Measurements from ENCODE around the gene MAST4.

The MAST4 gene
- total RNA-seq, result 23.7 to 87.8 (median 75.2) reads per million in 3 experiments

DNA sequence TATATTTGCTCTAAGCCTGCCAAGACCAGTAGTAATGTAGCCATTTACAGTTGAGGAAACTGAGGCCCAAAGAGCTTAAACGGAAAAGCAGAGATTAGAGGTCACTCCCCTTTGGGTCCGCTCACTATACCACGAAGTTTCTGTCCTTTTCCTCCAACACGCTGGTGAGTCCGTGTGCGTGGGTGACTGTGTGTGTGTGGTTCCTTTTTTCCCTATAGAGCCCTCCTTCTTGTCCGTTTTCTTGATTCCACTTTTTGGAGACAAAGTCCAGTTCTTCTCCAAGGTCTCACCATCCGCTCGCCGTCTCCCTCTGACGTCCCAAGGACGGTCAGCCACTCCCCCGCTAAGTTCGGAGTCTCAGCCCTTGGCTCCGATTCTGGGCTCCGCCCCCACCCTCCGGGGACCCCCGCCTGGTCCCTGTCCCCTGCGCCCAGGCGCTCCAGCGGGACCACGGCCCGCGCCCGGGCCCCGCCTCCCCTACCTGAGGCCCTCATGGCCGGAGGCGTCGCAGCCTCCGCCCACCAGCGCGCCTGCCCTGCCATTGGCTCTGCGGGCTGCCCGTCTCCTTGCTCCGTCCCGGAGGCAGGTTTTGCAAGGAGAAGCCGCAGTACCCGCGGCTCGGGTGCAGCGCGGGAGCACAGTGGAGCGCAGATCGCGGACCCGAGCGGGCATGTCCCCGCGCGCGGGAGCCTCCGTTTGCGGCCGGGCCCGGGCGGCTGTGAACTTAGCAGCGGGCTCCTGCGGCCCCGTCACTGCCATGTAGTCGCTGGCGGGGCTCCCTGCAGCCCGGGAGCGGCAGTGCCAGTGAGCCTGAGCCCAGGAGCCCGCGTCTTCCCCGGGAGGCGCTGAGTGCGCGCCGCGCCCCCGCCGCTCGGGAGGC lies at the start of gene MAST4:
Gene MAST4, plus strand, starts transcription at position 638 of the 880 bp plus-strand sequence. CDS start 263 bp downstream, outside the sequence.
- DNase-seq, result no peak

DNA sequence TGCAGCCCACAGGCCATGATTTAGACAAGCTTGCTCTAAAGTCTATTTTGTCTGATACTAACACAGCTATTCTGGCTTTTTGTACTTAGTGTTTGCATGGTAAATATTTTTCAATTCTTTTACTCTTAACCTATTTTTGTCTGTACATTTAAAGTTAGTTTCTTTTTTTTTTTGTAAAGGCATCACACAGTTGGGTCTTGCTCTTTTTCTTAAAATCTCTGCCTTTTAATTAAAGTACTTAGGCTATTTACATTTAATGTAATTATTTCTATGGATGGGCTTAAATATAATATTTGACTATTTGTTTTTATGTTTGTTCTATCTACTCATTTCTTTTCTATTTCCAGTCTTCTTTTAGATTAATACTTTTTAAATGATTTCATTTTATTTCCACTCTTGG lies 49.7 kb upstream of the MAST4 start:
- no peak for DNase-seq

DNA sequence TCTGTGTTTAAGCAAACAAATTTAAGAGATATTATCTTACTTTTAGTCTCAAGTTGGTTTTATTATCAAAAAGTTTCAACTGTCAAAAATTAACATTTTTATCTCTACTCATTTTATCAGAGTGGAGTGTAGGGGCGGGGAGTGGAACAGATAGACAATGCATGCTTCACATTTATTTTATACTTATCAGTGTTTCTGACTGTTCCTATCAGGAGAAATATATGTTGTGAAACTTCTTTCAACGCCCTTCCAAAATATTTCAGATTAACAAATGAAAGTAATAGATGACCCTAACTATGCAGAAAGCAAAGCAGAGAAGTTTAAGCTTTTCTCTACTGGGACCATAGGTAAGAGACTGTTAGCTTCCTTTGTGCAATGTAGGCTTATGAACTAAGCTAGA lies 44.9 kb upstream of the MAST4 start:
- DNase-seq, result no peak

DNA sequence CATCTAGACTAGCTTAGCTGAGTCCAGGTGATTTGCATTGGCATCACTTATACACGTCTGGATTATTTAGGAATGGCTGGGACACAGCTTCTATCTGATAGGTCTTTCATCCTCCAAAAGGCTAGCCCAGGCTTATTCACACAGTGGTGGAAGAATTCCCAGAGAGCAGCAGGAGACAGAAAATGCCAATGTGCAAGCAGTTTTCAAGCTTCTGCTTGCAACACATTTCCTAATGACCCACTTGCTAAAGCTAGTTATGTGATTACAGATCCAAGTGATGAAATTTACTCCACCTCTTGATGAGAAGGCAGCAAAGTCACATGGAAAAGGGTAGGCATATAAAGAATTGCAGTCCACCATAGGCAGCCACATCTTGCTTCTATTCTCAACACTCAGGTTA lies 44.2 kb upstream of the MAST4 start:
- no peak for DNase-seq

DNA sequence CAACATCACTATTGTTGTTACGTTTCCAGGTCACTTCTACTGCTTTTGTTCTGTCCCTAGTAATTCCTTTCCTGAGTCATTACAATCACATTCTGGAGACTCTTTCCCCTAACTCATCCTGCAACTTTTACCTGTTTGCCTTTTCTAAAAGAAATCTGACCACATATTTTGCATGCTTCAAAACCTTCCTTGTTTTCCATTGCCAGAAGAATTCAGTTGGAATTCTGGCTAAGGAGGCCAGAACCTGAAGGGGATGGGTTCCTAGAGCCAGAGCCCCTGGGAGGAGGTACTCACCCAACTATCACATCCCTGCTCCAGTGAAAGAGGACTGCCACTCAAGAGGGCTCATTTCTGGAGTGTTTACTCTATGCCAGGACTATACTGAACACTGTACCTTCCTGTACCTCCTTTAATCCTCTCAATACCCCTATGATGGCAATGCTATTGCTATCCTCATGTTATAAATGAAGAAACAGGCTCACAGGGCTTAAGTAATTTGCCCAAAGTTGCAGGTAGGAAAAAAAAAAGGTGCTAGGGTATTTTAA lies 42.8 kb upstream of the MAST4 start:
- no peak for DNase-seq

DNA sequence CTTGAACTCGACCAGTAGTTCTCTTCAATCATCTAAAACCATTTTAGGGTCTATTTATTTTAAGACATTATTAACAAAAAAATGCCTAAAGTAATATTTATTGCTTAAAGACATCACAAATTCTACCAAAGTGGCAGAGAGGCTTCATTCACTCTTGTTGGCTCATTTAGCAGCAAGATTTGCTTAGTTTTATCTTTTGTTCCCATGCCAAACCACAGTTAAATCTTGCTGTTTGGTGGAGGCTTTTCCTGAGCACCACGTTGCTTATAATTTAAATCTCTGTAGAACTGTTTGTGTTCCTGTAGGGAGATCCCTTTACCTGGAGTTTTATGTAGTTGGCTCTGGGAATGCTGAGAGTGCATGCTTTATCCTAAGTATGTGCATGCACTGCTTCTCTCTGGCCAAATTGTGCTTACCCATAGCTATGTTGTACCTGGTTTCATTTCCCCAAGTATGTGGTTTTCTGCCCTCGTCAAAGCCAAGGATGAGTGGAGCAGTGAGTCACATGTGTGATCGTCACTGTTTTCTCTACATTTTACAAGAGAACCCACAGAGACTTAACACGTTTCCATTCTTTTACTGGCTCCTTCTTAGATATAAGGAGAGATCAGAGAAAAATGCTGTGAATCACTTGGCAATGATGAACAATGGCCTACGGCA lies 42.1 kb upstream of the MAST4 start:
- no peak for DNase-seq

DNA sequence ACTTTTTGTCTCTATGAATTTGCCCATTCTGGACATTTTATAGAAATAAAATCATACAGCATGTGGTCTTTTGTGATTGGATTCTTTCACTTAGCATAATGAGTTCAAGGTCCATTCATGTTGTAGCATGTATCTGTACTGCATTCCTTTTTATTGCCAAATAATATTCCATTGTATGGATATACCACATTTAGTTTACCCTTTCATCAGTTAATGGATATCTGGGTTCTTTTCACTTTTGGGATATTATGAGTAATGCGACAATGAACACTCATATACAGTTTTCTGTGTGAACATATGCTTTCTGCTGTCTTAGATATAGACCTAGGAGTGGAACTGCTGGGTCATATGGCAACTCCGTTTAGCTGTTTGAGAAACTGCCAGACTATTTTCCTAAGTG lies 41.3 kb upstream of the MAST4 start:
- DNase-seq, result no peak

DNA sequence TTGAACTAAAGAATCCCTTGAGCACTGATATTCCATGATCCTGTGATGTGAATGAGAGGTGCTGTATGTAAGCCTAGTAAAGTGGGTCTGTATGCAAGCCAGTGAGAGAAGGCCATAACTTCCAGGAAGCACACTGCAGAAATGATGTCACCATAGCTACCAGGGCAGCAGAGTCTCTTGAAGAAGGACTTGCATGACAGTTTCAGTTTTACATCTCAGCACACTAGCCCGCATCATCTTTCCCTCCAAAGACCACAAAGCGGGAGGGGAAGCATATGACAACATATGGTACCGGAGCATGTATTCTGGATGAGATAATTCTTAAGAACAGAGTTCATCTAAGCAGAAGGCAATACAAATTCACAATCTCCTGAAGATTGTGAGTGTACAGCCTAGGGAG lies 37.6 kb upstream of the MAST4 start:
- no peak for DNase-seq

DNA sequence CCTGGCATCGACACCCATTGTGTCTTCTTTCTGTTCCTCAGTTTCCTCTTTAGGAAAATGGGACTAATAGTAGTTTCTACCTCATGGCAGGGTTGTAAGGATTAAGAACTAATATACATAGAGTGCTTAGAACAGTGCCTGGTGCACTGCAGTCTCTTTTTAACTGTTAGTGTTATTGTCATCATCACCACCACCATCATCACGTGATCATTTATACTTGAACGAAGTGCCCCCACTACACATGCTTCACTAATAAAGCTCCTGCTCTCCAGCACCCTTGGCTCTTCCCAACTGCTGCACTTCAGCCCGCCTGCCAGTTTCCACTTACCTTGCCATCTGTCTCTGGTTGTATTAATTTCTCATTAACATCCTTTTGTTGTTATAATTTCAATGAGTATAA lies 35.8 kb upstream of the MAST4 start:
- no peak for DNase-seq

DNA sequence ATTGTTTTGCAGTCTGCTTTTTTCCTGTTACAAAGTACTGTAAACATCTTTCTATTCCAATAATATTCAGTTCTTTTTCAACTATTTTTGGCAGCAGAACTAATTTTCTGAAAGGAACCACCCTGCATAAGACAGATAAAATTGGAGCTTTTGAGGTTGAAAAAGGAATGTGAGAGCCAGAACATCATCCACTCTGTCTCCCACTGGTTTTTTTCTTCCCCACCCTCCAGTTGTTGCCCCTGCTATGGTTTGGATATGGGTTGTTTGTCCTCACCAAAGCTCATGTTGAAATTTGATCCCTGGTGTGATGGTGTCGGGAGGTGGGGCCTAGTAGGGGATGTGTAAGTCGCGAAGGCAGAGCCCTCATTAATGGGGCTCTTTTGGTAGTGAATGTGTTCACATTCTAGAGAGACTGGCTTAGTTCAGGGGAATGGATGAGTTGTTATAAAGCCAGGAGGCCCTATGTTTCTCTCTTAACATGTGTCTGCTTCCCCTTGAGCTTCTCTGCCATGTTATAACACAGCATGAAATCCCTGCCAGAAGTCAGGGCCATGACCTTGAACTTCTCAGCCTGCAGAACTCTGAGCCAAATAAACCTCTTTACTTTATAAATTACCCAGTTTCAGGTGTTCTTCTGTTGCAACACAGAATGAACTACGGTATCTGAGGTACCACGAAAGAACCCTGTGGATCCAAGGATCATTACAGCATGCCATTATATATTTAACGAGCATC lies 34.8 kb upstream of the MAST4 start:
- no peak for DNase-seq

DNA sequence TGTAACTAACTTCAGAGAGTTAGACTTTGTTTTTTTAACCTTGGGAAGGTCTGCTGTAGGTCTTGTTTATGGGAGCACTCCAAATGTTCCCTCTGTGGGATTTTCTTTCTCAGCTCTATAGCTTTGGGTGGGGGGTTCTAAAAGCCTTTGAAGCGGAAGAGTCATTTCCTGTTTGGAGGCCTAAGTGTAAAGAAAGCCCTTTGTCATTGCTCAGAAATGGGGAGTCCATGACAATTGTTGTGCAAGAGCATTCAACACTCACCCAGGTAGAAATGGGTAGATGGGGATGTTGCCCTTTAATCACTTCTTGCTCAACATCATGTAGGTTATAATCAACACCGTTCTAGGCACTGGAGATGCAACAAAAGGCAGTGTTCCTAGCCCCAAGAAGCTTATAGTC lies 30.3 kb upstream of the MAST4 start:
- DNase-seq, result no peak

DNA sequence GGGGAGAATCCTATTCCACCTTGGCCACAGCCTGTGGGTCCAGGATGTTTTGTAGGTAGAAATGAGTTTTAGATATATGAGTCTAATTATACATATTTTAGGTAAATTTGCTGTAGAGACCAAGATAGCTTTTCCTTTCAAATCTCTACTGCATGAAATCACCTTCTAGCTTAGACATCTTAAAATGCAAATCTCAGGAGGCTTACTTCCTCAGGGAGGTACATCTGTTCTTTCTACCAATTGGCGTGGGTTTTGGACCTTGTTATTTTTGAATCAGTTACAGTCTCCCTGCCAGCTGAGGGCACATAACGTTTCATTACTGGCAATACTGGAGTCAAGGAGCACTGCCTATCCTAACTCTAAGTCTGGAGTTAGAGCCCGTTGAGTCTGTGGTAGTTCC lies 28.7 kb upstream of the MAST4 start:
- no peak for DNase-seq

DNA sequence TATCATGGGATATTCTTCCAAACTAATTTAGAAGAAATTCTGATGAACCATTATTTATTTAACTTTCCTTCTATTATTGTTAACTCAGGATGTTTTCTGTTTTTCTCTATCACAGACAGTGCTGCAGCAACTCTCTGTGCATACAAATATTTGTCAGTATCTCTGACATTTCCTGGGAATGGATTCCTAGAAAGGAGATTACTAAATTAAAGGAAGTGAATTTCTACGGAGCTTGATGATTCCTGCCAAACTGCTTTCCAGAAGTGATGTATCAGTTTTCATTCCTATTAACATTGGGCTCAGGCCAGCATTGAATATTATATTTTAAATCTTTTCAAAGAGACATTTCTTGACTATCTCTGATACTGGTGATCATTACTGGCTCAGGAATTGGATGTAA lies 26.0 kb upstream of the MAST4 start:
- DNase-seq, result no peak

DNA sequence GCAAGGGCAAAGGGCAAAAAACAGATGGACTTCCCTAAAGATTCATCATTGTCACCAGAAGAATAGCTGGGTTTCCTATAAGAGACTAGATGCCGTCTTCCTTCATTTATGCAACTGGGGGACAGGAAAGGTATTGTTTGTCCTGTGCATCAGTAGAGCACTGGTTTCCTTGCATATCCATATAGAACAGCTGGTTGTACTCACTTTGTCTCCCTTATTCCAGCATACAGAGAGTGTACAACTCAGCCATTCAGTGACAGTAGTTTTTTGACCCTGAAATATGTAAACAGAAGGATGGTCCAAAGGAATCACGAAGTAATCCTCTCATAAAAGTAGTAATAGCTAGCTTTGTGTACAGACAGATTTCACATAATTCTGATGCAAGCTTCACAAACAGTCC lies 22.5 kb upstream of the MAST4 start:
- DNase-seq, result no peak

DNA sequence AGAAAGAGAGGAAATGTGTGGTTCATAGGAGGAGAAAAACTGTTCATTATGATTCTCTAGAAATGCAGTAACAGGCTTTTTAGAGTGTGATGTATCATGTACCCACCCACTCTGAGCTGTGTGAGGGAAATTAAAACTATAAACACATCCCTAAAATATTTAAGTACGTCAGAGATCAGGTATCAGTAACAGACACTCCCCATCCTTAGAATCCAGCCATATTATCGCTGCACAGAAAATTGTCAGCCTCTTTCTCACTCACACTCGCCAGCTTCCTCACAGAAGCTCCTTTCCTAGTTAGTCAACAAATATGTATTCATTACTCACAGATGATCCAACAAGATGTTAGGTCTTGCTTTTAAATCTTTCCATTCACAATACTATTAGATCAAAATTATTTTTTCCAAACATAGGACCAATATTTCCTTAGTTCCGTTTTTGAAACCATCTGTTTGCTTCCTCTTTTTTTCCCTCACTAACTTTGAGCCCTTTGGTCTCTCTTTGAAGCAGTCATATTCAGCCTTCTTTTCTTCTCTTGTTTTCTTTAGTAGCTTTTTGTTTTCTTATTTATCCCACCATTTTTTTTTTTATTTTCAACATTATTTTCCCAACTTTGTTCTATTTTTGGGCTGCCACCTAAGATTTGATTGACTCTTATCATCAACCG lies 13.6 kb upstream of the MAST4 start:
- no peak for DNase-seq

DNA sequence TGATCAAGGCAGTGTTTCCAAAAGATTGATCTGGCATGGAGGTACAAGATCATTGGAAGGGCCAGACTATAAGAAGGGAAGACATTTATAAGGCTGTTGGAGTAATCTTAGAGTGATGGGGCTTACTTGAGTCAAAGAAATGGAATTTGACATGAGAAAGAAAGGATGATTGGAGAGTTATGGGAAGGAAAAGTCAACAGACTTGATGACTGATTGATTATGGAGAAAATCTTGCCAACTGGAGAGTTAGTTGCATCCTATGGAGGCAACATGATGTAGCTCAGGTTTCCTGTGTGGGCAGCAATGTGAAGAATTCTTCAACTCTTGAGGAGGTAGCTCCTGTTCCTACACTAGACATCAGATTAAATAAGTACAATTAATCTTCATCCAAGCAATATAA lies 10.9 kb upstream of the MAST4 start:
- DNase-seq, result no peak

DNA sequence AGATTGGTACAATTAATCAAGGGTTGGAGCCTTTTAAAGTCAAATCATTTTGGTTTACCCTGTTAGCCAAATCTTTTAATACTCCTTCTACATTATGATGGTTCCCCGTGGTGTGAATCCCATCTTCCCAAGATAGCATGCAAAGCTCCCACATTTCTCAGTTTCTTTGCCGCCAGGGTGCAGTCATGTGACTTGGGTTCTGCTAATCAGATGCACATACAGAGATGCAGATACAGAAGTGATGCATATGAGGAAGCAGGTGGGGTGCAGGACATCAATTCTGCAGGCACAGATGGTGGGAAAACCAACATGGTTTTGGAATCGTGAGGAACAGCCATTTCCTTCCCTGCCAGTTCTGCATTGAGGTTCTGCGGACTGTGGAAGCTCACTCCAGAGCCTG lies 8.4 kb upstream of the MAST4 start:
- DNase-seq, result no peak

DNA sequence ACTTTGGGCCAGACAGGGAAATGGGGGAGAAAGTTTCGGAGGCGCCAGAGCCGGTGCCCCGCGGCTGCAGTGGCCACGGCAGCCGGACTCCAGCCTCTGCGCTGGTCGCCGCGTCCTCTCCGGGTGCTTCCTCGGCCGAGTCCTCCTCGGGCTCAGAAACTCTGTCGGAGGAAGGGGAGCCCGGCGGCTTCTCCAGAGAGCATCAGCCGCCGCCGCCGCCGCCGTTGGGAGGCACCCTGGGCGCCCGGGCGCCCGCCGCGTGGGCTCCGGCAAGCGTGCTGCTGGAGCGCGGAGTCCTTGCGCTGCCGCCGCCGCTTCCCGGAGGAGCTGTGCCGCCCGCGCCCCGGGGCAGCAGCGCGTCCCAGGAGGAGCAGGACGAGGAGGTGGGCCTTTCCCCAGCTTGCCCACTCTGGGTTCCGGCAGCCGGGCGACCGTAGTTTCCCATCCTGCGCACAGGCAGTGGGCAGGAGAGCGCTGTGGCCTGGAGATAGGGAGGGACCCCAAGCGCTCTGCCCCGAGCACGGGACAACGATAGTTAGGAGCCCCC lies 516 bp downstream of the MAST4 start:
- DNase-seq, result no peak

DNA sequence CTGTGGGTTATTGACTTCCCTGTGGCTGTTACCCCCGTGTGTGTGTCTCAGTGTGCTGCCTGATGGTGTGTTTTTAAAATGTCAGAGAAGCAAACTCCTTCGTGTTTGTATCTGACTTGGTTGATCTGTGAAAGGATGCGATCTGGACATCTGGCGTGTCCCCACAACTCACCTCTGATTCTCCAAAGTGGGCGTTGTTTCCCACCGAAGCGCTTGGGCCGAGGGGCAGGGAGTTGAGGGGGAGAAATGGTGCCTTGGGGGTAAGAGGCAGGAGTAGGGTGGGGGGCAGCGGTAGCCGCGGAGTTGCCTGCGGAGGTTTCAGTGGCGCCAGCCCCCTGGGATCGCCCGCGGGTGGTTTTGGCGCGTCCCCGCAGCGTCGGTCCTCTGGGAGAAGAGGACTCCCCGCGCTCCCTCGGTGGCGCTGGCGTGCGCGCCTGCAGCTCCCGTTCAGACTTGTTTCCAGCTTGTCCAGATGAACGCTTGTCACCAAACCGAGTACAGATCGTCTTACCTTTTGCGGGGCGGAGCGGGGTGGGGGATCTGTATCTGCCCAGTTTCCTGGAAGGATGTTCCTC lies 1.1 kb downstream of the MAST4 start:
- no peak for DNase-seq

DNA sequence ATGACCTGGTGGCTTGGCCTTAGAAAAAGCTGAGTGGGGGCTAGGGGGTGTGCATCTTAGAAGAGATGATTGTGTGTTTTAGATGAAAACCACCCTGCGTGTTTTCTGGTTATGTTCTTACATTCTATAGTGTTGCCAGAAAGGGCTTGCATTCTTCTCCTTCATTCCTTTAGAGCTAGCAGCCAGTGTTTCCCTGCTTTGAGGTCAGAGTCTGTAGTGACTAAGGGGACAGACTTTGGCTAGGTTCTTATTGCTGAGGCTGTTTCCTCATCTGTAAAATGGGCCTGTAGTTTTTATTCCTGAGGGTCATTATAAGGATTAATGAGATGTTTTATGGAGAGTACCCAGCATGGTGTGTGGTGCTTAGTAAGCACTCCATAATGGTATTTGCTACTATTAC lies 6.4 kb downstream of the MAST4 start:
- no peak for DNase-seq

DNA sequence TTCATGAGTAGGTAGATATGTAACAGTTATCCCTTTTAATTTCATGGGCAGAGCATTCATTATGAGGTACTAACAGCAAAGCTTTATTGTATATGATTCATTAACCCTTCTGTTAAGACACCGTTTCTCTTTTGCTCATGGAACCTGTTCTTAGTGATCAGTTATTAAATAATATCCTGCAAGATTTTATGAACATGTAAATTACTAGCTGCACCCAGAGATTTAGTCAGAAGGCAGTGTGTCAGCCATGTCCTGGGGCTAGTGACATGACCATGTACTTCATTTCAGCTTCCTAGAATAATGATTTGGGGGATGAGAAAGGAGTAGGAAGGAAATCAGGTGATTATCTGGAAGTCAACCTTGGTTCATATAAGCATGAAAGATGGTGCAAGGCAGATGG lies 7.0 kb downstream of the MAST4 start:
- no peak for DNase-seq

DNA sequence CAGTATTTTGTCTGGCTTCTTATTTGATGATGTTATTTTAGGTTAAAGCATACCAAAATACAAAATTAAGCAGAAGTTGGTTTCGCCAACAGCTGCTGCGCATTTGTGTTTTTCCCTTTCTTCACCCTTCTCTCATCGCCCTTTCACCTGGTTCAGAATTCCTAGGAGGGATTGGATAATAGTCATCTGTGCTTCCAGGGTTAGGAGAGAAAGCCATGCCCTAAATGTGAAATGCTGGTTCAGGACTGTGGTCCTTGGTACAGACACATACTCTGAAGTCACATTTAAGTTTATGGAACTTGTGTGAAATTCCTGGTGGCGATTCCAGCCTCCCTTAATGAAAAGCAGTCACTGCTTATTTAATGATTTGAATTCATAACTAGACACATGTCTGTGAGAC lies 7.7 kb downstream of the MAST4 start:
- DNase-seq, result no peak

Measured in central memory CD4-positive, alpha-beta T cell (primary cell).